ENCODE data around the gene OR52E5. TPM values are rescaled to one million over a fixed set of nuclear protein-coding genes. Genes with fewer than 3 reads are reported as not detected.

OR52E5 gene
- total RNA-seq, 1 donor: not detected

DNA sequence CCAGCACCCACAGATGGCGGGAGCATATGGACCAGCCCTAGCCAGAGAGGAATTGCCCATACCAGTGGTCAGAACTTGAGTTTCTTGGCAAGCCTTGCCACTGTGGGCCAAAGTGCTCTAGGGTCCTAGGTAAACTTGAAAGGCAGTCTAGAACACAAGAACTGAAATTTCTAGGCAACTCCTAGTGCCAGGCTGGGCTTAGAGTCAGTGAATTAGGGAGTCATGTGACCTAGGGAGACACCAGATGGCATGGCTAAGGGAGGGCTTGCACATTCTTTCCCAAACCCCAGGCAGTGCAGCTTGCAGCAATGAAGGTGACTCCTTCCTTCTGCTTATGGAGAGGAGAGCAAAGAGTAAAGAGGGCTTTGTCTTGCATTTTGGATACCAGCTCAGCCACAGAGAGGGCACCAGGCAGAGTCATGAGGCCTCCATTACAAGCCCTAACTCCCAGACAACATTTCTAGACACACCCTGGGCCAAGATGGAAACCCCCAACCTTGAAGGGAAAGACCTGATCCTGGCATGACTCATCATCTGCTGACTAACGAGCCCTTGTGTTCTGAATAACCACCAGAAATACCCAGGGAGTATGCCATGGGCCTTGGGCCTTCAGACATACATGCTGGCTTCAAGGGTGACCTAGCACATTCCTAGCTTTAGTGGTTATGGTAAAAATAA lies 29.9 kb downstream of the OR52E5 start:
- DNase-seq (ENCODE audit: low read depth): no peak
- TF ChIP-seq, protein P1, sequence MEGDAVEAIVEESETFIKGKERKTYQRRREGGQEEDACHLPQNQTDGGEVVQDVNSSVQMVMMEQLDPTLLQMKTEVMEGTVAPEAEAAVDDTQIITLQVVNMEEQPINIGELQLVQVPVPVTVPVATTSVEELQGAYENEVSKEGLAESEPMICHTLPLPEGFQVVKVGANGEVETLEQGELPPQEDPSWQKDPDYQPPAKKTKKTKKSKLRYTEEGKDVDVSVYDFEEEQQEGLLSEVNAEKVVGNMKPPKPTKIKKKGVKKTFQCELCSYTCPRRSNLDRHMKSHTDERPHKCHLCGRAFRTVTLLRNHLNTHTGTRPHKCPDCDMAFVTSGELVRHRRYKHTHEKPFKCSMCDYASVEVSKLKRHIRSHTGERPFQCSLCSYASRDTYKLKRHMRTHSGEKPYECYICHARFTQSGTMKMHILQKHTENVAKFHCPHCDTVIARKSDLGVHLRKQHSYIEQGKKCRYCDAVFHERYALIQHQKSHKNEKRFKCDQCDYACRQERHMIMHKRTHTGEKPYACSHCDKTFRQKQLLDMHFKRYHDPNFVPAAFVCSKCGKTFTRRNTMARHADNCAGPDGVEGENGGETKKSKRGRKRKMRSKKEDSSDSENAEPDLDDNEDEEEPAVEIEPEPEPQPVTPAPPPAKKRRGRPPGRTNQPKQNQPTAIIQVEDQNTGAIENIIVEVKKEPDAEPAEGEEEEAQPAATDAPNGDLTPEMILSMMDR (IDR thresholded peaks at IDR 0.05; ENCODE audit: insufficient read depth, low read depth, low read length): no peak
- no peak overlapping the region for H3K4me3 ChIP-seq (ENCODE audit: low read depth, low read length)

DNA sequence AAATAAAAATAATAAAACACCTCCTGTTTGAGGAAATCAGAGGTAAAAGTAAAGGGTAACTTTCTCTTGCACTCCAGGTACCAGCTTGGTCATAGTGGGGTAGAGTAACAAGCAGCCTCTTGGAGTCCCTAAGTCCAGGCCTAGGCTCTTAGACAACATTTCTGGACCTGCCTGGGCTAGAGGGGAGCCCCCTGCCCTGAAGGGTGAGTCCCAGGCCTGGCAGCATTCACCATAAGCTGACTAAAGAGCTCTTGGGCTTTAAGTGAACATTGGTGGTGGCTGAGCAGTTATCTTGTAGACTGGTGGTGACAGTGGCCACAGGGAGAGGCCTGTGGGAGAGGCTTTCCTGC lies 30.4 kb downstream of the OR52E5 start:
- H3K4me3 ChIP-seq (ENCODE audit: low read depth, low read length): no peak overlapping the region
- TF ChIP-seq, protein P1 (IDR thresholded peaks at IDR 0.05; ENCODE audit: insufficient read depth, low read depth, low read length): no peak
- no peak for DNase-seq (ENCODE audit: low read depth)

DNA sequence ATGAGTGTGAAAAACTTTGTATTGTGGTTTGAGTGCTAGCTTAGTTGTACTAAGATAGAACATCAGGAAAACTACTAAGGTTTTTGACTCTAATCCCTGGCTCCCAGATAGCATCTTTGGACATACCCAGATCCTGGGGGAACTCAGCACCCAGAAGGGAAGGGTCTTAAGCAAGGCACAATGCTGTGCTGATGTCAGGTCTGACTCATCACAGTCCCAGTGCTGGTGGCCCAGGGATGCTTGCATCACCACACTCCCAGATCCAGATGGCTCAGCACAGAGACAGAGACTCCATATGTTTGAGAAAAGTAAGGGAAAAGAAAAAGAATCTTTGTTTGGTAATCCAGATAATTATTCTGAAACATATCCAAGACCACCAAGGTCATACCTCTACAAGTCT lies 30.8 kb downstream of the OR52E5 start:
- TF ChIP-seq, protein P1 (IDR thresholded peaks at IDR 0.05; ENCODE audit: insufficient read depth, low read depth, low read length): no peak
- no peak for DNase-seq (ENCODE audit: low read depth)
- no peak overlapping the region for H3K4me3 ChIP-seq (ENCODE audit: low read depth, low read length)

DNA sequence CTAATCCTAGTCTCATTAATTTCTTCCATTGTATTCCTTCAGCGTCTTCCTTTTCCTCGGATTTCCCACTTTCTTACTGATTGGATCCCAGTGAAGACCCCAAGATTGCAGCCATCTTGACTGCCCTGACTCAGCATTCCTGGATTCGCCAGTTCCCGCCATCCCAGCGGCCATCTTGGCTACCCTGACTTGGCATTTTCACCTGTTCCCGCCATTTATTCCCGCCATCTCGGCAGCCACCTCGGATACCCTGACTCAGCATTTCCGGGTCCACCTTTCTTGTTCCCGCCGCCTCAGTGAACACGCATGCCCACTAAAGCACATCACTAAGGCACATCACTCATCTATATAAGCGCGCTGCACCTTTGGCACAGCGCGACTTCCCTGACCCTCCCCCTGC lies 35.3 kb downstream of the OR52E5 start:
- no peak for DNase-seq (ENCODE audit: low read depth)
- TF ChIP-seq, protein P1 (IDR thresholded peaks at IDR 0.05; ENCODE audit: insufficient read depth, low read depth, low read length): no peak
- H3K4me3 ChIP-seq (ENCODE audit: low read depth, low read length): no peak overlapping the region

DNA sequence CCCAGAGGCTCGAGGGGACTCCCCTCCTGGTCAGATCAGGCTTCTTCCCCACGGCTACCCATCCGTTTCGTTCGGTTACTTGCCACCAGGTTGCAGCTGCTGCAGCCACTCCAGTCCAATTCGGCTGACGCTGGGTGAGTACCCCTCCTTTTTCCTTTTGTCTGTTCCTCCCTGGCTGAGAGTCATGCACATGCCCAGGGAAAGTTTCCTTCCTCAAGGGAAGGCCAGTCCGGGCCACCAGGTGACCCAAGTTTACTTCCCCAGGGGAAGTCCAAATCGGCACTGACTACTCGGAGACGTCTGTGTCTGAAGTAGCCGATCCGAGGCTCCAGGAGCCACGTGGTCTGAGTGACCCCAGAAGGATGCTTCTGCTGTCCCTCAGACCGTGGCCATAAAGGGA lies 35.8 kb downstream of the OR52E5 start:
- TF ChIP-seq, protein P1 (IDR thresholded peaks at IDR 0.05; ENCODE audit: insufficient read depth, low read depth, low read length): no peak
- no peak overlapping the region for H3K4me3 ChIP-seq (ENCODE audit: low read depth, low read length)
- no peak for DNase-seq (ENCODE audit: low read depth)

DNA sequence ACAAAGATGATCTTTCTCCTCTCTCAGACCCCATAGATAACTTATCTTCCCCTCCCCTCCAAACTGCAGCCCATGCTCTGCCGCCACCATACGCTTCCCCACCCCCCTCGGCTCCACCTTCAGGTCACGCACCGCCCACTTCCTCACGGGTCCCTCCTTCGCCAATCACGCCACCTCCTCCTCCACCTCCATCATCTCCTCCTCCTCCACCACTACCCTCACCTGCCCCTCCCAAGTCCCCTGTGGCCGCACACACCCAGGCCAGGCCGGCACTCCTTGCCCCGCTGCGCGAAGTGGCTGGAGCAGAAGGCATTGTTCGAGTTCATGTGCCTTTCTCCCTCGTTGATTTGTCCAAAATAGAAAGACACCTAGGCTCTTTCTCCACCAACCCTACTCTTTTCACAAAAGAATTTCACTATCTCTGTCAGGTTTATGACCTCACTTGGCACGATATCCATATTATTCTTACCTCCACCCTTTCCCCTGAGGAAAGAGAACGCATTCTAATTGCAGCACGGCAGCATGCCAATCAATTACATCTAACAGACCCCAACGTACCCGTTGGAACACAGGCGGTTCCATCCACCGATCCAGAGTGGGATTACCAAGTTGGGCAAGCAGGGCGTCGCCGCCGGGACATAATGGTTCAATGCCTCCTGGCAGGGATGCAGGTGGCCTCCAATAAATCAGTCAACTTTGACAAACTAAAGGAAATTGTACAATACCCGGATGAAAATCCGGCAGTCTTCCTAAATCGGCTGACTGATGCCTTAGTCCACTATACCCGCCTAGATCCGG lies 36.8 kb downstream of the OR52E5 start:
- no peak for DNase-seq (ENCODE audit: low read depth)
- TF ChIP-seq, protein P1 (IDR thresholded peaks at IDR 0.05; ENCODE audit: insufficient read depth, low read depth, low read length): no peak
- no peak overlapping the region for H3K4me3 ChIP-seq (ENCODE audit: low read depth, low read length)

Measured in fibroblast of villous mesenchyme (primary cell).